Esophagus squamous epithelium (tissue), 4 donors: ENCODE results near the gene CLDN19.

Source experiments
- POLR2A ChIP-seq, 4 donors: fragments of 450-650 bp; IDR thresholded peaks; one replicate each; pipeline ENCODE4 v1.6.1; 2017; ENCODE audit warnings: antibody characterized with exemption in 4 of 4, mild to moderate bottlenecking in 4 of 4, moderate library complexity in 3 of 4
- TF ChIP-seq, protein P1 (sequence below), 6 experiments: fragments of 450-650 bp in 4 of 6; fragments of 200-600 bp in 2 of 6; sonication (generic) in 2 of 6; IDR thresholded peaks; one replicate each; pipeline ENCODE4 v1.5.1; 2016 to 2019; ENCODE audit warnings: antibody characterized with exemption in 6 of 6, mild to moderate bottlenecking in 4 of 6, moderate library complexity in 4 of 6

DNA sequence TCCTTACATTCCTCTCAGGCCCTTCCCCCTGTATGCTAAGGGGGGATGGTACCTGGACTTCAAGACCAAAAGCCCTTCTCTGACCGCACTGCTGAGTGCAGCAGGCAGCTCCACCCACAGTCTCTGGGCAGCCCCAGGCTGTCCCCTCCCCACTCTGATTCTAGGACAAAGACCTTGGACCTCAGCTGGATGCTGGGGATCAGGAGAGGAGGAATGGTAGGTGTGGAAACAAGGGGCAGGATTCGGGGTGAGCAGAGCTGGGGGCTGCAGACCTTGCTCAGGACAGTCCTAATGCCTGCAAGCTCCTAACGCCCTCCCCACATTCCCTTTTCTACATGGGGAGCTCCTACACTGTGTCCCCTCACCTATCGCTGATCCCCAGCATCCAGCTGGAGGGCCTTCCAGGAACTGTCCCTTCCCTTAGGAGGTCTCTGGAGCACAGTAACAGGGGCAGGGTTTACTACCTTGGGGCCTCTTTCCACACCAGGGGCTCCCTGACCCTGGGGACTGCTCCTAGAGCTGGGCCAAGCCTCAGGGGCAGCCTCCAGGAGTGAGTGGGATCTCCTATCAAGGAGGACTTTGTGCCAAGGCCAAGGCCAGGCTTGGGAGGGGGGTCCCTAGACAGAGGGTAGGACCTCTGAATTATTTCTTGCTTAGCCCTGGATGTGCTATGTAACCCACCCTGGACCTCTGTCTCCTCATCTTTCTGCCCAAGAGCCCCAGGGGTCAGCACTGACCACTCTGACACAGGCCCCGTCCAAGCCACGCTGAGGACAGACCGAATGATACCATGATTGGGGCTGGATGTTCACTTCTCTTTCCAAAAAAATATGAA, 5.6 kb downstream of the CLDN19 start:
- TF ChIP-seq, protein P1, sequence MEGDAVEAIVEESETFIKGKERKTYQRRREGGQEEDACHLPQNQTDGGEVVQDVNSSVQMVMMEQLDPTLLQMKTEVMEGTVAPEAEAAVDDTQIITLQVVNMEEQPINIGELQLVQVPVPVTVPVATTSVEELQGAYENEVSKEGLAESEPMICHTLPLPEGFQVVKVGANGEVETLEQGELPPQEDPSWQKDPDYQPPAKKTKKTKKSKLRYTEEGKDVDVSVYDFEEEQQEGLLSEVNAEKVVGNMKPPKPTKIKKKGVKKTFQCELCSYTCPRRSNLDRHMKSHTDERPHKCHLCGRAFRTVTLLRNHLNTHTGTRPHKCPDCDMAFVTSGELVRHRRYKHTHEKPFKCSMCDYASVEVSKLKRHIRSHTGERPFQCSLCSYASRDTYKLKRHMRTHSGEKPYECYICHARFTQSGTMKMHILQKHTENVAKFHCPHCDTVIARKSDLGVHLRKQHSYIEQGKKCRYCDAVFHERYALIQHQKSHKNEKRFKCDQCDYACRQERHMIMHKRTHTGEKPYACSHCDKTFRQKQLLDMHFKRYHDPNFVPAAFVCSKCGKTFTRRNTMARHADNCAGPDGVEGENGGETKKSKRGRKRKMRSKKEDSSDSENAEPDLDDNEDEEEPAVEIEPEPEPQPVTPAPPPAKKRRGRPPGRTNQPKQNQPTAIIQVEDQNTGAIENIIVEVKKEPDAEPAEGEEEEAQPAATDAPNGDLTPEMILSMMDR (IDR thresholded peaks at IDR 0.05), result no peak
- TF ChIP-seq POLR2A (IDR thresholded peaks at IDR 0.05), result no peak
